GM10847 (cell line): ENCODE results near the gene ATP1B2.
A peak's percentile ranks its signal among the peaks of the same experiment; 100 is the strongest.

ENCODE experiments used
- POLR2A ChIP-seq: IDR thresholded peaks from 2 replicates; pipeline ENCODE4 v1.6.1; 2011; ENCODE audit not compliant: insufficient read length; ENCODE audit errors: extremely low read depth

Gene ATP1B2

DNA sequence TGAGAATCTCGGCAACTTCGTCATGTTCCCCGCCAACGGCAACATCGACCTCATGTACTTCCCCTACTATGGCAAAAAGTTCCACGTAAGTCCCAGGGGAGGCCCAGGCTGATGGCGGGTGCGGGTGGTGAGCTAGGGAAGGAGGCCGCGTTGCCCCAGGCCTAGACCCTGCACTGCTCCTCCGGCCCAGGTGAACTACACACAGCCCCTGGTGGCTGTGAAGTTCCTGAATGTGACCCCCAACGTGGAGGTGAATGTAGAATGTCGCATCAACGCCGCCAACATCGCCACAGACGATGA lies 4.8 kb downstream of the ATP1B2 start:
- TF ChIP-seq POLR2A: no peak

DNA sequence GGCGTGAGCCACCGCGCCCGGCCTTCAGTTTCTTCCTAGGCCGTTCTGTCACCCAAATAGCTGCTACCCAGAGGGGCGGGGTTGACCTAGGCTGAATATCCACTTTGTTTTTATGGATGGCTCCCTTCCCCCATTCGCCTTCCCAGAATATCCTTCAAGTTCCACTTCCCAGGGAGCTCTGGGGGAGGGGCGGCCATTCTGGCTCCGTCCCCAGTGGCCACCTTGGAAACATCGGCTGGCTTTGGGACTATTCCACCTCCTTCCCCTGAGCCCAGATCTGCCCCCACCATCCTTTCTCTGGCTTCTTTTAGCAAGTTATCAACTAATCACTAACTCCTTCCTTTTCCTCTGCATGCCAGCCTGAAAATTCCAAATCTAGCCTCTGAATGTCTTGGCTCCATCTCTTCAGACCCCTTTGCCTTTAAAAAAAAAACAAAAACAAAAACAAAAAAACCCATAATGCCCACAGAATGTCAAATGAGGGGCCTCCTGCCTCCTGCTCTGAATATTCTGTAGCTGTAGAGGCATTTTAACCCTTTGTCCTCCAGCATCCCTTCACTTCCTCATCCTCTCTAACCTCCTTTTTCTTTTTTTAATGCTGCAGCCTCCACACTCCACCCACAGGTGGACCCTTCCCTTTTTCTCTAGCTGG lies 6.4 kb downstream of the ATP1B2 start:
- no peak for TF ChIP-seq POLR2A

DNA sequence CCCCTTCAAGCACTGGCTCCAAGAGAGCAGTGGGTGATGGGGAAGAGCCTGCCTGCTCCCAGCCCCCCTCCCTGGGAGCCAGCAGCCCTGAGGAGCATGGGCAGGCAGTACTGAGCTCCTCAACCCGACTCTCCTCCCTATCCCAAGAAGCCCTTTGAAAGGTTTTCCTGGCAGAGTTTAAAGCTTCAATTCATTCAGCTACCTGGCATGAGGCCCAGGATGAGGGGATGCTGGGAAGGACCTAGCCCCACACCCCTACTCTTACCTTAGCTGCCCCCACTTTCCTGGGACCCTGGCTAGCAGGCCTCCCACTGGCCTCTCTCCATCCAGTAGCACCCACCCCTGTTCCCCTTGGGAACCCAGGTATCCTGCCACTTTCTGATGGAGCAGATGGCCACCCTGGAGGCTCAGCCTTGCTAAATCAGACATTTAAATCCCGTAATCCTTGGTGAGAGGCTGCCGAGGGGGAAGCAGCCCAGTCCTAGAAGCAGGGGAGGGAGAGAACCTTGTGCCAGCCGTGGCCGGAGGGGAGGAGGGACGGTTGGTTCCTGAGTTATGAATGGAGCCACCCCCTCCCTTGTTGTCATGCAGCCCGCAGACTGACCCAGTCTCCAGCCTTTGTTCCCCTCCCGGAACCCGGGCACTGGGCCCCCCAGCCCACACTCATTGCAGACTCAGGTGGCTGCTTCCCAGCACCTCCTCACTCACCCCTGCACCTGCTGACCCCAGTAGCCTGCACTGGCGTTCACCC lies 17.1 kb downstream of the ATP1B2 start:
- no peak for TF ChIP-seq POLR2A

DNA sequence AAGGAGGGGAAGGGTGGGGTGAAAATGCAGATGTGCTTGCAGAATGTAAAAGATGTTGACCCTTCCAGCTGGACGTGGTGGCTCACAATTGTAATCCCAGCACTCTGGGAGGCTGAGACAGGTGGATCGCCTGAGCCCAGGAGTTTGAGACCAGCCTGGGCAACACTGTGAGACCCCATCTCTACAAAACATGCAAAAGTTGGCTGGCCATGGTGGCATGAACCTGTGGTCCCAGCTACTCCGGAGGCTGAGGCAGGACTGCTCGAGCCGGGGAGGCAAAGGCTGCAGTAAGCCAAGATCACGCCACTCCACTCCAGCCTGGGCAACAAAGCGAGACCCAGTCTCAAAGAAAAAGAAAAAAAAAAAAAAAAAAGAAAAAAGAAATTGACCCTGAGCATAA lies 17.8 kb downstream of the ATP1B2 start:
- TF ChIP-seq POLR2A: no peak

DNA sequence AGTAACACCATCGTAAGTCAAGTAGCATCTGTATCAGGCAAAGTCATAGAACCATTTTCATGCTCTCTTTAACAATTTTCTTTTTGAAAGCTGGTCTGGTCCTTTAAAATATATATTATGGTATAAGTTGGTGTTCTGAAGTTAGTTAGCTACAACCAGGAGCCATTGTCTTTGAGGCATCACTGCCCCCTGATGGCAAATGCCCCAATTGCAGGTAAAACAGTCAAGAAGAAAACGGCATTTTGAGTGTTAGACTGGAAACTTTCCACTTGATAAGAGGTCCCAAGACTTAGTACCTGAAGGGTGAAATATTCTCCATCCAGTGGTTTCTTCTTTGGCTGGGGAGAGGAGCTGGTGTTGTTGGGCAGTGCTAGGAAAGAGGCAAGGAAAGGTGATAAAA lies 22.5 kb downstream of the ATP1B2 start:
- TF ChIP-seq POLR2A: no peak

DNA sequence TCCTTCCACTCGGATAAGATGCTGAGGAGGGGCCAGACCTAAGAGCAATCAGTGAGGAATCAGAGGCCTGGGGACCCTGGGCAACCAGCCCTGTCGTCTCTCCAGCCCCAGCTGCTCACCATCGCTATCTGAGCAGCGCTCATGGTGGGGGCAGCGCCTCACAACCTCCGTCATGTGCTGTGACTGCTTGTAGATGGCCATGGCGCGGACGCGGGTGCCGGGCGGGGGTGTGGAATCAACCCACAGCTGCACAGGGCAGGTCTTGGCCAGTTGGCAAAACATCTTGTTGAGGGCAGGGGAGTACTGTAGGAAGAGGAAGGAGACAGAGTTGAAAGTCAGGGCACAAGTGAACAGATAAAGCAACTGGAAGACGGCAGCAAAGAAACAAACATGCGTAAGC lies 24.2 kb downstream of the ATP1B2 start:
- TF ChIP-seq POLR2A: no peak

DNA sequence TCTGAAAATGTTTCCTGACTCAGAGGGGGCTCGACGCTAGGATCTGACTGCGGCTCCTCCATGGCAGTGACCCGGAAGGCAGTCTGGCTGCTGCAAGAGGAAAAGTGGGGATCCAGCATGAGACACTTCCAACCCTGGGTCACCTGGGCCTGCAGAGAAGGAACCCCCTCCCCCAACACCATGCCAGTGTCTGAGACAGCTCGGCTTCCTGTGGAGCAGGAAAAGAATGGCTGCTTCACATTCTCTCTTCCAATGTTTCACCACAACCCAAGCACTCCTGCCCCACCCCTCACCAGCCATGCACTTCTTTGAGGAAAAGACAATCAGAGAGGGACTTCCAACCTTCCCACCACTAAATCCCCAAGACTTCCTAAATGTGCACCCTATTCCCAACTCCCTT lies 25.8 kb downstream of the ATP1B2 start:
- TF ChIP-seq POLR2A: no peak

DNA sequence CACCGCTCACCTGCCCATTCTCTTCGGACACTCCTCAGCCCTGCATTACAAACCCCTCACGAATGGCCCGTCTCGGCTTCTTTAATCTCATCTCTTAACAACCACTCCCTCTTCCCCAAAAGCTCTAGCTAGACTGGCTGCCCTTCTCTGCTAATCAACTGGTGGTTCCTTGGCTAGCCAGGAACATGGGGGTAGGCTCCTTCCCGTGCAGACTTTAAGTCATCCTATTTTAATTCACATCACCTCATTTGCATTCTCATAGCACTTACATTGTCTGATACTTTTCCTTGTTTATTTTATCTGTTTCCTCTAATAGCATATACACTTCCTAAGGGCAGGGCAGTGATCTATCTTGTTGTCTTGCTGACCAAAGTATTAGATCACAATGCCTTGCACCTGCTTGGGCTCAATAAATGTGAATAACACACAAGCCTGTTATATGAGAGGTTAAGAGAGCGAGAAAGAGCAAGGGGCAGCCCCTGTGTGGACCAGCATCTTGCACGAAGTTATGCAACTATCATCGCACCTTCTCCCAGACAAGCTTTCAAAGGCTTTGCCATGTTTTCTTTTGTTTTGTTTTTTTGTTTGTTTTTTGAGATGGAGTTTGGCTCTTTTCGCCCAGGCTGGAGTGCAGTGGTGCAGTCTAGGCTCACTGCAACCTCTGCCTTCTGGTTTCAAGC lies 26.8 kb downstream of the ATP1B2 start:
- no peak for TF ChIP-seq POLR2A

DNA sequence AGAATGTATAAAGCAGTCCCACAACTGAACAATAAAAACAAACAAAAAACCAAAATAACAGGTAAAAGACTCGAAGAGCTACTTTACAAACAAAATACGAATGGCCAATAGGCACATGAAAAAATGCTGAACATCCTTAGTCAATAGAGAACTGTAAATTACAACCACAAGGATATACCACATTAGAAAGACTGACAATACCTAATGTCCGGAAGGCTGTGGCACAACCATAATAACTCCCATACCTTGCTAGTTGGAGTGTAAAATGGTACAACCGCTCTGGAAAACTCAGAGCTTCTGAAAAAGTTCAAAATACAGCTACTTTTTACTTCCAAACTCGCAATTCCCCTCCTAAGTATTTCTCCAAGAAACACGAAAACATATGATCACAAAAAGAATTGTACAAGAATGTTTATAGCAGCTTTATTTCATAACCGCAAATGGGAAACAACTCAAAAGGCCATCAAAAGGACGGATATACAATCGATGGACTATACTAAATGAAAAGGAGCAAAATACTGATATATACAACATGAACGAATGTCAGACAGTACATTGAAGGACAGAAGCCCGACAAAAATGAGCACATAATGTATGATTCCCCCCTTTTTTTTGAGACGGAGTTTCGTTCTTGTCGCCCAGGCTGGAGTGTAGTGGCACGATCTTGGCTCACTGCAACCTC lies 34.3 kb downstream of the ATP1B2 start:
- no peak for TF ChIP-seq POLR2A

DNA sequence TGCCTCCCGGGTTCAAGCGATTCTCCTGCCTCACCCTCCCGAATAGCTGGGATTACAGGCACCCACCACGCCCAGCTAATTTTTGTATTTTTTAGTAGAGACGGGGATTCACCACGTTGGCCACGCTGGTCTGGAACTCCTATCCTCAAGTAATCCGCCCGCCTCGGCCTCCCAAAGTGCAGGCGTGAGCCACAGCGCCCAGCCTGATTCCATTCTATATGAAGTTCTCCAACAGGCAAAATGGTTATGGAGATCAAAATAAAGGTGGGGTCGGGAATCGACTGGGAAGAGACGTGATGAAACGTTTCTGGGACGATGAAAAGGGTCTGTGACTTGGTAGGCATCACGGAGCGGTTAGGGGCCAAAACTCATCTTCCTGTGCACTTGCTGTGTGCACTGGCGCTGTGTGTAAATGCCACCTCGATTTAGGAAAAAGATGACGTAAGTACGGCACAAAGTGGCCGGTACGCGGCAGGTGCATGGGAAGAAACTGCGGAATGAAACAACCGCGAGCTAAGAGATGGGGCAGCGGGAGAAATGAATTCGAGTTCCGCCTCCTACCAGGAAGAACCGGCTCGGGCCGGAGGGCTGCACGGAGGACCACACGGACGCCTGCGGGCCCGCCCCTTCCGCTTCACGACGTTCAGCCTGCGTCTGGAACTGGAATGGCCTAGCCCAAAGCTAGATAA lies 35.0 kb downstream of the ATP1B2 start:
- TF ChIP-seq POLR2A: peak; percentile 56

DNA sequence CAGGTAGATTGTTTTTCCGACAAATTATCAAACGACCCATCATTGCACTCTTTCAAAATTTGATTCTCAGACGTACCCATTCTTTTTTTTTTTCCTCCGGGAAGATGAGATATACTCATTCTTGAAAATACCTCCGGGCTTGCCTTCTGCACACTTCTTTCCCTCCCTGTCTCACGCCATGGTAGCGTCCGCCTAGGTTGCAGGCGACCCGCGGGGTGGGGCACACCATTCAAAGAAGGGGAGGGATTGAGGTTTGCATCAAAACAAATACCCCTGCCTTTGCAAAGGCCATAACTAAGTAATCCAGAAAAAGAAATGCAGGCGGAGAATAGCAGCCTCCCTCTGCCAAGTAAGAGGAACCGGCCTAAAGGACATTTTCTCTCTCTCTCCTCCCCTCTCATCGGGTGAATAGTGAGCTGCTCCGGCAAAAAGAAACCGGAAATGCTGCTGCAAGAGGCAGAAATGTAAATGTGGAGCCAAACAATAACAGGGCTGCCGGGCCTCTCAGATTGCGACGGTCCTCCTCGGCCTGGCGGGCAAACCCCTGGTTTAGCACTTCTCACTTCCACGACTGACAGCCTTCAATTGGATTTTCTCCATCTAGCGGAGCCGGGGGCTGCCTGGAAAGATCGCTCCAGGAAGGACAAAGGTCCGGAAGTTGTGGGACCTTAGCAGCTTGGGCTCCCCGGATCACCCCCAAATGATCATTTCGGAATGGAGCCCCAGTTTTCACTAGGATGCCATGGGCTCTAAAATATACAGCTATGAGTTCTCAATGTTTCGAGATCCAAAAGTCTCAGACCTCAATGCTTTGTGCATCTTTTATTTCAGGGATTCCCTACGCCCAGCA lies 35.7 kb downstream of the ATP1B2 start:
- TF ChIP-seq POLR2A: peak; percentile 88

DNA sequence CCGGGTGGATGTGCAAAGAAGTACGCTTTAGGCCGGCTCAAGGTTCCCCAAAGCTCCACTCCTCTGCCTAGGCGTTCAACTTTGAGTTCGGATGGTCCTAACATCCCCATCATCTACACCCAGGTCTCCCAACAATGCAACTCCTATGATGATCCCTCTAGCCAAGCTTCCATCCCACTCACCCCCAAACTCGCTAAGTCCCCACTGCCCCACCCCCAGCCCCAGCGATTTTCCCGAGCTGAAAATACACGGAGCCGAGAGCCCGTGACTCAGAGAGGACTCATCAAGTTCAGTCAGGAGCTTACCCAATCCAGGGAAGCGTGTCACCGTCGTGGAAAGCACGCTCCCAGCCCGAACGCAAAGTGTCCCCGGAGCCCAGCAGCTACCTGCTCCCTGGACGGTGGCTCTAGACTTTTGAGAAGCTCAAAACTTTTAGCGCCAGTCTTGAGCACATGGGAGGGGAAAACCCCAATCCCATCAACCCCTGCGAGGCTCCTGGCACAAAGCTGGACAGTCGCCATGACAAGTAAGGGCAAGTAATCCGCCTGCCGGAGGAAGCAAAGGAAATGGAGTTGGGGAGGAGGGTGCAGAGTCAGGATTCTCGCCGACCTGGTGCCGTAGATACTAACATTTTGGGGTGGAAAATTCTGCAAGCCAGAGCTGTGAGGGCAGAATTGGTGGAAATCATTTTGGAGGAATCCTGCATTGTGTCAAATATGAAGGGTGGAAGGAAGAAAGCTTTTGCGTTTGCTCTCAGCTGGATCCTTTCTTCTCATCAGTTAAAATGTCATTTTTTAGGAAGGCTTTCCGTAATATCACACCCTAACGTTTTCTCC lies 36.6 kb downstream of the ATP1B2 start, which contains the start of gene TP53:
Gene TP53 (minus strand): TSS at position 419 of the 836 bp plus-strand sequence. CDS start 10,896 bp downstream, outside the sequence.
- peak; percentile 96 for TF ChIP-seq POLR2A
